GM12801 (cell line): ENCODE data around the gene KIF25.

Source experiments
- TF ChIP-seq, protein P1 (sequence below): IDR thresholded peaks from one replicate; pipeline ENCODE4 v1.5.1; 2011; ENCODE audit warnings: control low read depth; ENCODE audit not compliant: insufficient read length; ENCODE audit errors: extremely low read depth

Gene KIF25

DNA sequence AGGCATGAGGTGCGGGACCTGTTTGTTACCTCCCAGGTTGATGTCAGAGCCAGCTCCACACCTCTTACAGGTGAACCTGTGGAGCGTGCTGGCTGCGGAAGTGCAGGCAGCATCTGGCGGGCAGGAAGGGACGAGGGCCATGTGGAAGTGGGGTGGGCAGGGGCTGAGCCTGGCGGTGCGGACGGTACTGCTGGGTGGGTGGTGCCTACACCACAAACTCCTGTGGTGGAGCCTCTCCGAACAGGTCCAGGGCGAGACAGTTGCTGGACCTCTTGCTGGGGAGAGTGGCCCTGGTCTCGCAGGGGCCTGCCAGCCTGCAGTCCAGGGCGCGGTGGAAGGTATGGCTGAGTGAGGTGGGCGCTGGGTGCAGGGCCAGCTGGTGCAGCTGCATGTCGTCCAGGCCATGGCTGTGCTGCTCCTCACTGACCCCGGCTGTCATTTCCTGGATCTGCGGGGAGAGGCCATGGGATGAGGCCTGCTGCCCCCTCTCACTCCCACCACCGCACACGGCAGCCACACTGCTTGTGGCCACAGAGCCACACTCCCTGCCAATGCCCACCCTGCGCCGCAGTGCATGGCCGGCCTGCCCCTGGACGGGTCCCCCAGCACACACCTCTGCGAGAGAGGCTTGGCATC, 59.5 kb downstream of the KIF25 start:
- TF ChIP-seq, protein P1, sequence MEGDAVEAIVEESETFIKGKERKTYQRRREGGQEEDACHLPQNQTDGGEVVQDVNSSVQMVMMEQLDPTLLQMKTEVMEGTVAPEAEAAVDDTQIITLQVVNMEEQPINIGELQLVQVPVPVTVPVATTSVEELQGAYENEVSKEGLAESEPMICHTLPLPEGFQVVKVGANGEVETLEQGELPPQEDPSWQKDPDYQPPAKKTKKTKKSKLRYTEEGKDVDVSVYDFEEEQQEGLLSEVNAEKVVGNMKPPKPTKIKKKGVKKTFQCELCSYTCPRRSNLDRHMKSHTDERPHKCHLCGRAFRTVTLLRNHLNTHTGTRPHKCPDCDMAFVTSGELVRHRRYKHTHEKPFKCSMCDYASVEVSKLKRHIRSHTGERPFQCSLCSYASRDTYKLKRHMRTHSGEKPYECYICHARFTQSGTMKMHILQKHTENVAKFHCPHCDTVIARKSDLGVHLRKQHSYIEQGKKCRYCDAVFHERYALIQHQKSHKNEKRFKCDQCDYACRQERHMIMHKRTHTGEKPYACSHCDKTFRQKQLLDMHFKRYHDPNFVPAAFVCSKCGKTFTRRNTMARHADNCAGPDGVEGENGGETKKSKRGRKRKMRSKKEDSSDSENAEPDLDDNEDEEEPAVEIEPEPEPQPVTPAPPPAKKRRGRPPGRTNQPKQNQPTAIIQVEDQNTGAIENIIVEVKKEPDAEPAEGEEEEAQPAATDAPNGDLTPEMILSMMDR: no peak

DNA sequence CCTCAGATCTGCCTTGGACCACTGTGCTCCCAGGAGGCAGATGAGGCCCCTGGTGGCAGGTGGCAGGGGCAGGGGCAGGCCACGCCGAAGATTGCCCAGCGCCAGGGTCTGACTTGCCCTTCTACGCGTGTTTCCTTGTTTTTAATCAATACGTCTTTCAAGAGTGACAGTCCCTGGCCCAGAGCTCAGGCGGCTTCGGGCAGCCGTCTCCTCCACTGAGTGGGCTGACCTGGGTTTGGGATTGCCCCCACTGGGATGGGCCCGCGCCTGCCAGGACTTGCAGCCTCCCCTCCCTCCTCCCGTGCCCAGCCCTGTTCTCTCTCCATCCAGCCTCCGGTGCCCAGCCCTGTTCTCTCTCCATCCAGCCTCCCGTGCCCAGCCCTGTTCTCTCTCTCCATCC, 60.4 kb downstream of the KIF25 start:
- TF ChIP-seq, protein P1: no peak

DNA sequence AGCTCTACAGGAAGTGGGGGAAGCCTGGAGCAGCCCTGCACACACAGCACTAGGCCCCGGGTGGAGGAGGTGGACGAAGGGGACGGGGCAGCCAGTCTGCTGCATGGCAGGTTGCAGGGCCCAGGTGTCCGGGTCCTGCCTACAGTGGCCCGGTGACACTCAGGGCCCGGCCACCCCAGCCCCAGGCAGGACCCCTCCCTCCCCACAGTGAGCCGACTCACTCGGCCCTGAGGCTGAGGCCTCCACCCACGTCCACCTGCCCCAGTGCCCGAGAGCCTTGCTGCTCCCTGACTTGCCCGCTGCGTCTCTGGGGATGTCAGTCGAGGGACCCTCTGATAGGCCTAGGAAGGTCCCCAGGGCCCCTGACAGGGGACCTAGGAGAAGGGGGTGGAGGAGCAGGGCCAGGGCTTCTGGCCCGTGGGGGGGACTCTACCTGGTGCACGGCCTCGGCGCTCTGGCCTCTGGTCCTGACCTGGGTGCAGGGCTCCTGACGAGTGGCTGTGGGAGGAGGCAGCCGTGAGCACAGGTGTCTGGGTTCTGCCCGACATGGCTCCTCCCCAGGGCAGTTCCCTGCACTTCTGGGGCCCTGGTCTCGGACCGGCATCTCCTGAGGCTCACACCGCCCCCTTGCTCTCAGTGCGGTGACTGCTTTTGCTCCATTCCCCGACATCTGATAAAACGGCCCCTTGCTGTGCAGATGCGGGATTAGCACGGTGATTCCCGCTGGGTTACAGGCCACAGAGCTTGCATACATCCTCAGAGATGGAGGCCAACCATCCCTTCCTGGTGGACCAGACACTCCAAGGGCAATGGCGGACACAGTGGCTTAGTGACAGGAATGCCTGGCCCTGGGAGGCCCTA, 61.5 kb downstream of the KIF25 start:
- TF ChIP-seq, protein P1: no peak

DNA sequence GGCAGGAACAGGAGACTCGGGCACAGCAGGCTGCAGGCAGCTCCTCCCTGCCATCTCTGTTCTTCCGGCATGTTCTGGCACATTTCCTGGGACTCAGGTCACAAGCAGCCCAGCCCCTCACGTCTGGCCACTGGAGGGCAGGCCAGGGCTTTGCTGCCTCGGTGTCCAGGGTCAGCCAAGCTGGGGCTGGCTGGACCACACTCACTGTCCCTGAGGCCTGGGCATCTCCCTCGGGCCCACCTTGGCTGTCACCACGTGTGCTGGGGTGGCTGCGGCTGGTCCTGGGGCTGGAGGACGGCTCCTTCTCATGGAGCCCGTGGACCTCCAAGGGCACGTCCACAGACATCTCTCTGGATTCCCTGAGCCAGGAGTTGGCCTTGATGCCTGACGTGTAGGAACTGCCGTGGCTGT, 63.1 kb downstream of the KIF25 start:
- TF ChIP-seq, protein P1: no peak

DNA sequence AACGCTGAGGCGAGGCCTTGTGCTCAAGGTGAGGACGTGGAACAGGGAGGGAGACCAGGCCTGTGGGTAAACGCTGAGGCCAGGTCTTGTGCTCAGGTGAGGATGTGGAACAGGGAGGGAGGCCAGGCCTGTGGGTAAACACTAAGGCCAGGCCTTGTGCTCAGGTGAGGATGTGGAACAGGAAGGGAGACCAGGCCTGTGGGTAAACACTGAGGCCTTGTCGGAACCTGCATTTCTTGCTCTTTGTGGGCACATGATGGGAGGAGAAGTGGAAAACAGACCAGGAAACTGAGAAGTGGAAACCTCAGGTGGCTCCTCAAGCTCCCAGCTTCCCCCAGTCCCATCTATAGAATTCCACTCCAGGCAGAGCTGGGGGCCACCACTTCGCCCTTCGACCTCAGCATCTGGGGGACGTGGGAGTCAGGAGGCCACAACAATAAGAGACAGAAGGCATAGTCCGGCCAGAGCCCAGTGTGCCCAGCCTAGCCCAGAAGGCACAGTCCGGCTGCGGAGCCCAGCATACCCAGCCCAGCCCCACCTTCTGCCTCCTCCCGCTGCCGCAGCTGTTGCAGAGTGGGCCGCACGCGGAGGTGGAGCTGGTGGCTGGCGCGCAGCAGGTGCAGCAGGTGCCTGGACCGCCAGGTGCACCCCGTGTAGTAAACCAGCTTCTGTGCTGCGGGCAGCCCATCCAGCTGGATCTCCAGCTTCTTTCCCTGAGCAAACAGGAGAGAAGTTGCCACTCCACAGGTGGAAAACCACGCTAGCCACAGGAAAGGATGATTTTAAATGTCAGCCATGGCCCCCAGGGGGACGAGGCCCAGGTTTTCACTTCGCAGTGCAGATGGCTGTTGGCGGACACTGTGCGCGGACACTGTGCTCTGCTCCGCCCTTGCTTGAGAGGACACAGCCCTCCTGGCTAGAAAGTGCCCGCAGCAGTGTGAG, 64.1 kb downstream of the KIF25 start:
- TF ChIP-seq, protein P1: no peak

DNA sequence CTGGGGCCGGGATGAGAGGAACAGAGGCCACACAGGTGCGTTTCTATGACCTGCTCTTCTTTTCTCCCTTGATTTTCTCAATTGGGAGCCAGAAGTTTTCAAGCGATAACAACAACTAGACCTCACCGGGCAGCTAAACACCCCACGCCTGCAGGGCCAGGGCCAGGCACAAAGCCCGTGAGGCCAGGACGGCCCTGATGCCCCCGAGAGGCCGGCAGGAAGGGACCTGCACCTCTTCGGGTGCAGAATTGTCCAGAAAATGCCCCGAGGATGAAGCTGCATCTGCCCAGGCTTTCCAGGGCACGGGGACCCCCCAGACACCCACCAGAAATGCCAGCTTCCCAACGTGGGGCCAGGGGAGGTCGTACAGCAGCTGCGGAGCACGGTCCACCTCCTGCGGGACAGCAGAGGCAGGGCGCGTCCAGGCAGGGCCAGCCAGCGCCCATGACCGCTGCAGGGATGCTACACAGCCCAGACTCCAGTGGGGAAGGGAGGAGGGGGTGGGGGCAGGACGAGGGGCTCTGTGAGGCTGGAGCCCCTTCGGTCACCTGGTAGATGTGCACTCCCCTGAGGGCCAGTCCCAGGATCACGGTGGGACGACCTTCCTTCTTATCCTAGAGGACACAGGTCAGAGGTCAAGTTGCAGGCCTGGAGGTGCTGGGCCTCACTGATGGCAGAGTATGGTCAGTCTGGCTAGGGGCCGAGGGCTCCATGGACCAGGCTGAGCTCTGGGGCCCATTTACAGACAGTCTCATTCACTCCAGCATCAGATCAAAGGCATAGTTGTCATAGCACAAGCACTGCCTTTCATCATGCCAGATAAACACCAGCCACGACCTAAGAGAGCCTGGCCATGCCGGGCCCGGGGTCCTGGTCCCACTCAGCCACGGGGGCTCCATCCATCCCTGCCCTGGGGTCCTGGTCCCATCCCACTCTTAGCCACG, 65.1 kb downstream of the KIF25 start:
- TF ChIP-seq, protein P1: no peak
